SK-N-SH (cell line): ENCODE data around the gene RAB17. TPM values are rescaled to one million over a fixed set of nuclear protein-coding genes. Genes with fewer than 3 reads are reported as not detected.
A peak's percentile ranks its signal among the peaks of the same experiment; 100 is the strongest.

Experiments
- CTCF ChIA-PET: fragments of 300-600, 350-600 bp; formaldehyde crosslinking; extraction: SDS; loops from one replicate; lab custom pipeline; 2021; lab: Yijun Ruan, JAX
- POLR2A ChIA-PET: fragments of 350-600 bp; sonication (Branson Sonifier 250); formaldehyde crosslinking; extraction: SDS; loops from one replicate; lab custom pipeline; 2020; ENCODE audit warnings: antibody characterized with exemption, inconsistent platforms; lab: Yijun Ruan, JAX
- DNase-seq: peaks from one replicate; pipeline ENCODE4 v3.0.0; 2012
- H2AFZ ChIP-seq: fragments of 200-600 bp; sonication (generic); 2 replicates; pipeline ENCODE4 v1.8.1; 2016; ENCODE audit warnings: antibody characterized with exemption, mild to moderate bottlenecking, low read depth
- H3F3A ChIP-seq: fragments of 200-600 bp; sonication (generic); replicated peaks from 2 replicates; pipeline ENCODE3; 2016; ENCODE audit warnings: antibody characterized with exemption, mild to moderate bottlenecking; ENCODE audit not compliant: insufficient read depth
- H3K27ac ChIP-seq, 2 experiments: fragments of 200-500 bp in 1 of 2; fragments of 200-600 bp in 1 of 2; sonication (Bioruptor generic) in 1 of 2; sonication (generic), shearing (Covaris generic) in 1 of 2; 2 replicates each; pipeline versions ENCODE4 v1.5.1 to v1.6.1; 2014 to 2016; ENCODE audit warnings: low read depth in 2 of 2, inconsistent platforms in 1 of 2, low read length in 1 of 2, mild to moderate bottlenecking in 1 of 2, mixed read lengths in 1 of 2
- H3K27me3 ChIP-seq: fragments of 200-600 bp; sonication (generic), shearing (Covaris generic); 2 replicates; pipeline ENCODE4 v1.6.1; 2016; ENCODE audit warnings: mixed run types; ENCODE audit not compliant: insufficient read depth
- H3K36me3 ChIP-seq, 2 experiments: fragments of 200-500 bp in 1 of 2; fragments of 200-600 bp in 1 of 2; sonication (Bioruptor generic) in 1 of 2; sonication (generic) in 1 of 2; replicated peaks in 1 of 2; 2 replicates each; pipeline versions ENCODE3 to v1.5.1; 2014 to 2016; ENCODE audit warnings: low read length in 1 of 2, mild to moderate bottlenecking in 1 of 2; ENCODE audit not compliant: insufficient read depth in 2 of 2, control insufficient read depth in 1 of 2
- H3K4me1 ChIP-seq, 2 experiments: fragments of 200-500 bp in 1 of 2; fragments of 200-600 bp in 1 of 2; sonication (Bioruptor generic) in 1 of 2; sonication (generic), shearing (Covaris generic) in 1 of 2; 2 replicates each; pipeline versions ENCODE4 v1.5.1 to v1.6.1; 2014 to 2016; ENCODE audit warnings: low read depth in 1 of 2, low read length in 1 of 2, mixed run types in 1 of 2; ENCODE audit not compliant: insufficient read depth in 2 of 2, control insufficient read depth in 1 of 2
- H3K4me2 ChIP-seq: fragments of 200-600 bp; sonication (generic), shearing (Covaris generic); 2 replicates; pipeline ENCODE4 v1.6.1; 2017; ENCODE audit warnings: mixed run types
- H3K4me3 ChIP-seq, 2 experiments: fragments of 200-500 bp in 1 of 2; fragments of 200-600 bp in 1 of 2; sonication (Bioruptor generic) in 1 of 2; sonication (generic), shearing (Covaris generic) in 1 of 2; 2 replicates each; pipeline versions ENCODE4 v1.5.1 to v1.8.1; 2014 to 2016; ENCODE audit warnings: low read depth in 2 of 2, inconsistent platforms in 1 of 2, low read length in 1 of 2, mild to moderate bottlenecking in 1 of 2, mixed read lengths in 1 of 2, moderate library complexity in 1 of 2
- H3K79me2 ChIP-seq: fragments of 200-600 bp; sonication (generic); 2 replicates; pipeline ENCODE4 v1.8.1; 2017; ENCODE audit warnings: mild to moderate bottlenecking; ENCODE audit not compliant: insufficient read depth
- H3K9ac ChIP-seq: fragments of 200-600 bp; sonication (generic); 2 replicates; pipeline ENCODE4 v1.6.1; 2017; ENCODE audit warnings: mixed run types
- H3K9me2 ChIP-seq: fragments of 200-600 bp; sonication (generic); 2 replicates; pipeline ENCODE4 v1.6.1; 2017; ENCODE audit warnings: mixed run types
- H3K9me3 ChIP-seq: fragments of 200-600 bp; sonication (generic); 2 replicates; pipeline ENCODE4 v1.6.1; 2017; ENCODE audit warnings: mixed run types, mild to moderate bottlenecking, moderate library complexity
- H4K20me1 ChIP-seq: fragments of 200-600 bp; sonication (generic); 2 replicates; pipeline ENCODE4 v1.6.1; 2017; ENCODE audit warnings: mild to moderate bottlenecking, mixed run types; ENCODE audit not compliant: insufficient read depth
- NFIC ChIP-seq: IDR thresholded peaks from 2 replicates; pipeline ENCODE4 v1.4.0; 2012; ENCODE audit warnings: borderline replicate concordance
- NRF1 ChIP-seq: IDR thresholded peaks from 2 replicates; pipeline ENCODE4 v1.6.1; 2012; ENCODE audit warnings: low read depth, mild to moderate bottlenecking, low read length
- PBX3 ChIP-seq: IDR thresholded peaks from 2 replicates; pipeline ENCODE4; 2012
- REST ChIP-seq: IDR thresholded peaks from 2 replicates; pipeline ENCODE4 v1.6.1; 2012; ENCODE audit warnings: mild to moderate bottlenecking, low read depth, low read length, moderate library complexity
- RXRA ChIP-seq: IDR thresholded peaks from 2 replicates; pipeline ENCODE4 v1.4.0; 2012; ENCODE audit warnings: low read depth, mild to moderate bottlenecking, borderline replicate concordance
- TEAD4 ChIP-seq: IDR thresholded peaks from 2 replicates; pipeline ENCODE4 v1.4.0; 2012; ENCODE audit warnings: mild to moderate bottlenecking, borderline replicate concordance; ENCODE audit not compliant: insufficient read depth
- WGBS: methylation state at CpG from one replicate; pipeline ENCODE4 v1.1.6; 2017; ENCODE audit warnings: low lambda C conversion rate; 5-methylcytosine and 5-hydroxymethylcytosine counted together
- polyA plus RNA-seq, 3 experiments: library from polyadenylated mRNA; depleted of rRNA; stranded (reverse); fragments of >200 nt; gene quantifications; 2 replicates each; pipeline ENCODE4 v1.2.3, GENCODE V29; 2012

Gene RAB17
- polyA plus RNA-seq, 1 of the 3 experiments (the other 2 are of a cell fraction), result 0.10 TPM

GRCh38 chr2:237561221-237561620, 29.3 kb downstream of the RAB17 start:
- H3F3A ChIP-seq, result peaks cover 13% of the 10 kb centered on the region
- WGBS, result 92% methylated on average over 5 of the region's 7 CpGs
- ChIA-PET POLR2A (no interaction called here), CTCF (interaction anchor here (0.9 to 8.2 kb wide), 6 partner anchors 11 to 213 kb away, joined by 3 to 59 read pairs (median 6); no protein-coding TSS in a partner anchor)
- H3K9me2 ChIP-seq, result no peaks in the 10 kb centered on the region
- no peaks in the 10 kb centered on the region for H3K9me3 ChIP-seq
- H3K4me2 ChIP-seq, result no peak overlapping the region
- no peak overlapping the region for H3K4me3 ChIP-seq
- no peaks in the 10 kb centered on the region for H3K27me3 ChIP-seq
- TF ChIP-seq PBX3 (no peak), RXRA (no peak), TEAD4 (no peak)
- no peak for DNase-seq
- peaks cover 0 to 10% of the 10 kb centered on the region in 2 experiments for H3K36me3 ChIP-seq
- no peaks in the 10 kb centered on the region for H4K20me1 ChIP-seq
- H2AFZ ChIP-seq, result no peak overlapping the region
- no peak overlapping the region for H3K9ac ChIP-seq
- H3K4me1 ChIP-seq, result peaks cover 0 to 6% of the 10 kb centered on the region in 2 experiments; a peak in 1 of 4 replicates
- no peaks in the 10 kb centered on the region for H3K79me2 ChIP-seq
- H3K27ac ChIP-seq, result no peak overlapping the region

- WGBS, result 74% methylated on average over 16 of the region's 22 CpGs
- H3K9me3 ChIP-seq, result peaks cover 9% of the 10 kb centered on the region; the same call in 1 of the 2 replicates
- TF ChIP-seq REST (no peak), NFIC (peak; percentile 41; the same call in 1 of the 2 replicates), NRF1 (no peak)
- TF ChIP-seq, all 33 proteins: peak for 1
- DNase-seq, result no peak
- ChIA-PET POLR2A (no interaction called here), CTCF (interaction anchor here (4.5 to 8.2 kb wide), 2 partner anchors 13 to 46 kb away, joined by 24 to 59 read pairs; no protein-coding TSS in a partner anchor)
- no peaks in the 10 kb centered on the region for H3K79me2 ChIP-seq
- H2AFZ ChIP-seq, result no peak overlapping the region
- H3F3A ChIP-seq, result peaks cover 30% of the 10 kb centered on the region
- peaks cover 4 to 31% of the 10 kb centered on the region in 2 experiments for H3K36me3 ChIP-seq
- no peak overlapping the region for H3K27ac ChIP-seq
- H3K27me3 ChIP-seq, result no peaks in the 10 kb centered on the region
- no peak overlapping the region for H3K9ac ChIP-seq
- H4K20me1 ChIP-seq, result no peaks in the 10 kb centered on the region
- no peak overlapping the region for H3K4me3 ChIP-seq
- H3K4me2 ChIP-seq, result no peak overlapping the region
- H3K9me2 ChIP-seq, result no peaks in the 10 kb centered on the region
- H3K4me1 ChIP-seq, result peaks cover 0 to 6% of the 10 kb centered on the region in 2 experiments; a peak in 1 of 4 replicates
These were observed 31.4 kb downstream of the RAB17 start for GRCh38 chr2:237558961-237559641.
